Osteoblast (primary cell): ENCODE measurements around the gene KIAA1143. TPM values are rescaled to one million over a fixed set of nuclear protein-coding genes. Genes with fewer than 3 reads are reported as not detected.
A peak's percentile ranks its signal among the peaks of the same experiment; 100 is the strongest.

Source experiments
- DNase-seq: peaks from one replicate; pipeline ENCODE4 v3.0.0; 2011; ENCODE audit warnings: low spot score, mixed read lengths; ENCODE audit not compliant: insufficient read length; ENCODE audit errors: missing footprints
- H2AFZ ChIP-seq: 2 replicates; pipeline ENCODE4 v1.6.0; 2011; ENCODE audit warnings: mild to moderate bottlenecking, low read length
- H3K27ac ChIP-seq: 2 replicates; pipeline ENCODE4 v1.5.1; 2011; ENCODE audit warnings: mild to moderate bottlenecking, low read depth, low read length, moderate library complexity
- H3K27me3 ChIP-seq: 2 replicates; pipeline ENCODE4 v1.6.0; 2012; ENCODE audit warnings: mild to moderate bottlenecking, control low read depth, inconsistent platforms, low read length, moderate library complexity; ENCODE audit not compliant: insufficient read depth
- H3K36me3 ChIP-seq: 2 replicates; pipeline ENCODE4 v1.5.1; 2011; ENCODE audit warnings: mild to moderate bottlenecking, low read length, control low read depth, moderate library complexity; ENCODE audit not compliant: insufficient read depth
- H3K4me1 ChIP-seq: 2 replicates; pipeline ENCODE4 v1.5.1; 2011; ENCODE audit warnings: mild to moderate bottlenecking, low read length, control low read depth, moderate library complexity; ENCODE audit not compliant: insufficient read depth
- H3K4me2 ChIP-seq: 2 replicates; pipeline ENCODE4 v1.6.0; 2011; ENCODE audit warnings: mild to moderate bottlenecking, low read length; ENCODE audit not compliant: insufficient read depth
- H3K4me3 ChIP-seq: fragments of 200-600 bp; sonication (generic); 3 replicates; pipeline ENCODE4 v1.5.1; 2012; ENCODE audit warnings: mild to moderate bottlenecking, low read length, inconsistent platforms; ENCODE audit not compliant: insufficient read depth
- H3K79me2 ChIP-seq: 2 replicates; pipeline ENCODE4 v1.6.0; 2012; ENCODE audit warnings: mild to moderate bottlenecking, low read length, control low read depth, inconsistent platforms; ENCODE audit not compliant: insufficient read depth
- H3K9me3 ChIP-seq: 2 replicates; pipeline ENCODE4 v1.5.1; 2011; ENCODE audit warnings: low read depth, low read length, control low read depth
- H4K20me1 ChIP-seq: 2 replicates; pipeline ENCODE4 v1.6.0; 2012; ENCODE audit warnings: mild to moderate bottlenecking, low read length, control low read depth; ENCODE audit not compliant: insufficient read depth
- total RNA-seq: library from RNA; depleted of rRNA; stranded (reverse); fragments of >200 nt; gene quantifications from 2 replicates; pipeline ENCODE4 v1.2.3, GENCODE V29; 2012
- TF ChIP-seq, protein P1 (sequence below): IDR thresholded peaks from 2 replicates; pipeline ENCODE4 v1.5.1; 2011; ENCODE audit warnings: mild to moderate bottlenecking, low read depth, low read length, moderate library complexity; ENCODE audit errors: extremely low read depth

KIAA1143 gene
- total RNA-seq, 1 donor = 30.0 TPM

DNA sequence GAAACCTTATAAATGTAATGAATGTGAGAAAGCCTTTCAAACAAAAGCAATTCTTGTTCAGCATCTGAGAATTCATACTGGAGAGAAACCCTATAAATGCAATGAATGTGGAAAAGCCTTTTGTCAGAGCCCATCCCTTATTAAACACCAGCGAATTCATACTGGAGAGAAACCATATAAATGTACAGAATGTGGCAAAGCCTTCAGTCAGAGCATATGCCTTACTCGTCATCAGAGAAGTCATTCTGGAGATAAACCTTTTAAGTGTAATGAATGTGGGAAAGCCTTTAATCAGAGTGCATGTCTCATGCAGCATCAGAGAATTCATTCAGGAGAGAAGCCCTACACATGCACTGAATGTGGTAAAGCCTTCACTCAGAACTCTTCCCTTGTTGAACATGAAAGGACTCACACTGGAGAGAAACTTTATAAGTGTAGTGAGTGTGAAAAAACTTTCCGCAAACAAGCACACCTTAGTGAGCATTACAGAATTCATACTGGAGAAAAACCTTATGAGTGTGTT lies 26.7 kb downstream of the KIAA1143 start:
- no peaks in the 10 kb centered on the region for H3K27me3 ChIP-seq
- no peak overlapping the region for H3K4me2 ChIP-seq
- no peak for DNase-seq
- H3K4me1 ChIP-seq = no peaks in the 10 kb centered on the region
- no peak overlapping the region for H3K27ac ChIP-seq
- H3K9me3 ChIP-seq = peaks cover 50% of the 10 kb centered on the region
- H3K4me3 ChIP-seq = no peak overlapping the region
- peaks cover 28% of the 10 kb centered on the region for H3K36me3 ChIP-seq
- H3K79me2 ChIP-seq = no peaks in the 10 kb centered on the region
- no peaks in the 10 kb centered on the region for H4K20me1 ChIP-seq
- TF ChIP-seq, protein P1, sequence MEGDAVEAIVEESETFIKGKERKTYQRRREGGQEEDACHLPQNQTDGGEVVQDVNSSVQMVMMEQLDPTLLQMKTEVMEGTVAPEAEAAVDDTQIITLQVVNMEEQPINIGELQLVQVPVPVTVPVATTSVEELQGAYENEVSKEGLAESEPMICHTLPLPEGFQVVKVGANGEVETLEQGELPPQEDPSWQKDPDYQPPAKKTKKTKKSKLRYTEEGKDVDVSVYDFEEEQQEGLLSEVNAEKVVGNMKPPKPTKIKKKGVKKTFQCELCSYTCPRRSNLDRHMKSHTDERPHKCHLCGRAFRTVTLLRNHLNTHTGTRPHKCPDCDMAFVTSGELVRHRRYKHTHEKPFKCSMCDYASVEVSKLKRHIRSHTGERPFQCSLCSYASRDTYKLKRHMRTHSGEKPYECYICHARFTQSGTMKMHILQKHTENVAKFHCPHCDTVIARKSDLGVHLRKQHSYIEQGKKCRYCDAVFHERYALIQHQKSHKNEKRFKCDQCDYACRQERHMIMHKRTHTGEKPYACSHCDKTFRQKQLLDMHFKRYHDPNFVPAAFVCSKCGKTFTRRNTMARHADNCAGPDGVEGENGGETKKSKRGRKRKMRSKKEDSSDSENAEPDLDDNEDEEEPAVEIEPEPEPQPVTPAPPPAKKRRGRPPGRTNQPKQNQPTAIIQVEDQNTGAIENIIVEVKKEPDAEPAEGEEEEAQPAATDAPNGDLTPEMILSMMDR = no peak
- no peak overlapping the region for H2AFZ ChIP-seq

DNA sequence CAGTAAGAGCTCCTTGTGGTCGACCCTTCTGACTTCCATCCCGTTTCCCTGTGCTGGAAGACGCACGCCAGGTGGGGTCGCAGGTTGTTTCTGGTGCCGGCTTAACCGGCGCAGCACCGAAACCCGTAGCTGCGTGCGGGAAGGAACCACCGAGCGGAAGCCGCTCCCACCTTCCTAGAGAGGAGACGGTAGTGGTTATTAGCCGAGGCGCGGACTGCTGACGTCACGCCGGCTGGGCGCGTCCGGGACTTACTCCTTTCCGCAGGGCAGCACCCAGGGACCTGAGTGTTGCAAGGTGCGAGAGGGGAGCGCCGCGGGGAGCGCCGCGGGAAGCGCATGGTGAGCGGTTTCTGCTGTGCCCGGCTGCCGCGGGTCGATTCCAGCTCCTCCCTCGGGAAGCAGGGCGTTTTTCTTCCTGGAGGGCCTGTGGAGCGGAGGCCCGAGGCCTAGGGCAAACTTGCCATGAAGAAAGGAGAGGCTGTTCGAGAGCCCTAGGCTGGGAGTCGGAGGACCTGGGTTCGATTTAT lies 32.0 kb downstream of the KIAA1143 start, which contains the start of gene ZNF501:
Gene ZNF501, plus strand, starts transcription at position 252 of the 527 bp plus-strand sequence. CDS start 4,787 bp downstream, outside the sequence.
- H3K9me3 ChIP-seq = peaks cover 35% of the 10 kb centered on the region
- DNase-seq = peak; percentile 93

DNA sequence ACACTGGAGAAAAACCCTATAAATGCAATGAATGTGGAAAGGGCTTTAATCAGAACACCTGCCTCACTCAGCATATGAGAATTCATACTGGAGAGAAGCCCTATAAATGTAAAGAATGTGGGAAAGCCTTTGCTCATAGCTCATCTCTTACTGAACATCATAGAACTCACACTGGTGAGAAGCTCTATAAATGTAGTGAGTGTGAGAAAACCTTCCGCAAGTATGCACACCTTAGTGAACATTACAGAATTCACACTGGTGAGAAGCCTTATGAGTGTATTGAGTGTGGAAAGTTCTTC lies 39.4 kb downstream of the KIAA1143 start:
- no peaks in the 10 kb centered on the region for H4K20me1 ChIP-seq

More for the DNA sequence above, 32.0 kb downstream of the KIAA1143 start, which contains the start of gene ZNF501:
- peaks cover 28% of the 10 kb centered on the region for H3K36me3 ChIP-seq
- H3K27me3 ChIP-seq = no peaks in the 10 kb centered on the region
- H2AFZ ChIP-seq = peak within 1 kb of the TSS; percentile 94
- TF ChIP-seq, protein P1 = no peak
- H3K4me2 ChIP-seq = peak within 1 kb of the TSS; percentile 74
- H4K20me1 ChIP-seq = no peaks in the 10 kb centered on the region
- peak within 1 kb of the TSS; percentile 80 for H3K4me3 ChIP-seq
- peak within 1 kb of the TSS; percentile 56 for H3K27ac ChIP-seq
- no peaks in the 10 kb centered on the region for H3K4me1 ChIP-seq
- no peaks in the 10 kb centered on the region for H3K79me2 ChIP-seq

More for the DNA sequence above, 39.4 kb downstream of the KIAA1143 start:
- Histone ChIP-seq H3K4me2 (no peak overlapping the region), H3K27me3 (no peaks in the 10 kb centered on the region), H3K79me2 (no peaks in the 10 kb centered on the region), H3K9me3 (peaks cover 47% of the 10 kb centered on the region), H3K4me1 (no peaks in the 10 kb centered on the region), H3K36me3 (peaks cover 22% of the 10 kb centered on the region), H3K4me3 (peak overlapping the region; percentile 20), H2AFZ (no peak overlapping the region), H3K27ac (no peak overlapping the region)
- no peak for DNase-seq
- TF ChIP-seq, protein P1 = no peak
